GM12872 (cell line): ENCODE results near the gene TRAPPC12.

Experiments used
- TF ChIP-seq, protein P1 (sequence below): IDR thresholded peaks from 3 replicates; pipeline ENCODE4 v1.5.1; 2011; ENCODE audit warnings: low read depth, mild to moderate bottlenecking, low read length, moderate library complexity; ENCODE audit not compliant: insufficient read depth

The TRAPPC12 gene

GRCh38 chr2:3446381-3446780 is 66.9 kb downstream of the TRAPPC12 start:
- TF ChIP-seq, protein P1, sequence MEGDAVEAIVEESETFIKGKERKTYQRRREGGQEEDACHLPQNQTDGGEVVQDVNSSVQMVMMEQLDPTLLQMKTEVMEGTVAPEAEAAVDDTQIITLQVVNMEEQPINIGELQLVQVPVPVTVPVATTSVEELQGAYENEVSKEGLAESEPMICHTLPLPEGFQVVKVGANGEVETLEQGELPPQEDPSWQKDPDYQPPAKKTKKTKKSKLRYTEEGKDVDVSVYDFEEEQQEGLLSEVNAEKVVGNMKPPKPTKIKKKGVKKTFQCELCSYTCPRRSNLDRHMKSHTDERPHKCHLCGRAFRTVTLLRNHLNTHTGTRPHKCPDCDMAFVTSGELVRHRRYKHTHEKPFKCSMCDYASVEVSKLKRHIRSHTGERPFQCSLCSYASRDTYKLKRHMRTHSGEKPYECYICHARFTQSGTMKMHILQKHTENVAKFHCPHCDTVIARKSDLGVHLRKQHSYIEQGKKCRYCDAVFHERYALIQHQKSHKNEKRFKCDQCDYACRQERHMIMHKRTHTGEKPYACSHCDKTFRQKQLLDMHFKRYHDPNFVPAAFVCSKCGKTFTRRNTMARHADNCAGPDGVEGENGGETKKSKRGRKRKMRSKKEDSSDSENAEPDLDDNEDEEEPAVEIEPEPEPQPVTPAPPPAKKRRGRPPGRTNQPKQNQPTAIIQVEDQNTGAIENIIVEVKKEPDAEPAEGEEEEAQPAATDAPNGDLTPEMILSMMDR, result no peak

- TF ChIP-seq, protein P1, result no peak
These were observed 68.4 kb downstream of the TRAPPC12 start for GRCh38 chr2:3447789-3448317.

DNA sequence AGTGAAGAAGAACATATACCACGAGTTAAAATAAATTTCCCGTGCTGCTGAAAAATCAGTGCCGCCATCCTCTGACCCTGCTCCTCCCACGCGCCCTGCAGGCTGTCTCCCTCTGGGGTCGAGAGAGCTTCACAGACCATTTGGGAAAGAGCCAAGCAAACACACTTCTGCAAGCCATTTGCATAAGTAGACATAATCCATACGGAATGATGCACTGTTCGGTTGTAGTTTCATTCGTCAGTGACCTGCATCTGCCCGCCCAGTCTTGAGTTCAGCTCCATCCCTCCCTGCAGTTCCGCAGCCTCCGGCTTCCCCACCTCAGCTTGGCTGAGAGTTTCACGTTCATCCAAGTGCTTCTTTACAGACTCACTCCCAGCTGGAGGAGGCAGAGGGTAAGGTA is 69.6 kb downstream of the TRAPPC12 start:
- TF ChIP-seq, protein P1, result no peak

GRCh38 chr2:3449936-3450335 is 70.4 kb downstream of the TRAPPC12 start:
- TF ChIP-seq, protein P1, result no peak

GRCh38 chr2:3450385-3451010 is 71.0 kb downstream of the TRAPPC12 start:
- TF ChIP-seq, protein P1, result no peak

- TF ChIP-seq, protein P1, result no peak
These were observed 71.7 kb downstream of the TRAPPC12 start for GRCh38 chr2:3451169-3451568.

GRCh38 chr2:3451926-3452671 is 72.6 kb downstream of the TRAPPC12 start:
- TF ChIP-seq, protein P1, result no peak
